MCF 10A (cell line): ENCODE measurements around the gene RORC. TPM values are rescaled to one million over a fixed set of nuclear protein-coding genes. Genes with fewer than 3 reads are reported as not detected.
"Not testable (repeated sequence)": the region's sequence is repeated elsewhere in the genome, so short reads cannot be mapped to it uniquely, and the experiment has no call there.

Experiments used
- BruUV-seq: library from RNA; stranded (reverse); fragments of 400-500 nt; replicated peaks from 2 replicates; lab custom pipeline; 2021; lab: Mats Ljungman, UMichigan
- CTCF ChIA-PET: fragments of 300-600 bp; sonication (Branson Sonifier 250); formaldehyde crosslinking; extraction: SDS; loops from one replicate; lab custom pipeline; 2021; ENCODE audit warnings: antibody characterized with exemption, inconsistent platforms; lab: Yijun Ruan, JAX
- POLR2A ChIA-PET: fragments of 300-600, 350-650 bp; sonication (Branson Sonifier 250); formaldehyde crosslinking; extraction: SDS; loops from one replicate; lab custom pipeline; 2020; ENCODE audit warnings: antibody characterized with exemption, inconsistent platforms; lab: Yijun Ruan, JAX
- DNase-seq: peaks from one replicate; pipeline ENCODE4 v3.0.0-alpha.2; 2018; ENCODE audit not compliant: unreplicated experiment
- H3K27ac Mint-ChIP-seq: one replicate; pipeline ENCODE4 v1.8.0; 2022; ENCODE audit warnings: mild to moderate bottlenecking, low read depth, mixed read lengths; ENCODE audit not compliant: unreplicated experiment
- H3K27me3 Mint-ChIP-seq: one replicate; pipeline ENCODE4 v1.8.0; 2022; ENCODE audit warnings: mixed read lengths; ENCODE audit not compliant: insufficient read depth, unreplicated experiment
- H3K36me3 Mint-ChIP-seq: one replicate; pipeline ENCODE4 v1.8.0; 2022; ENCODE audit warnings: mild to moderate bottlenecking, moderate library complexity, mixed read lengths; ENCODE audit not compliant: insufficient read depth, unreplicated experiment
- H3K4me1 Mint-ChIP-seq: one replicate; pipeline ENCODE4 v1.8.0; 2022; ENCODE audit warnings: mixed read lengths; ENCODE audit not compliant: insufficient read depth, unreplicated experiment
- H3K4me3 Mint-ChIP-seq: one replicate; pipeline ENCODE4 v1.8.0; 2022; ENCODE audit warnings: mild to moderate bottlenecking, moderate library complexity, mixed read lengths; ENCODE audit not compliant: unreplicated experiment
- H3K9me3 Mint-ChIP-seq: one replicate; pipeline ENCODE4 v1.8.0; 2022; ENCODE audit warnings: mixed read lengths; ENCODE audit not compliant: unreplicated experiment
- intact Hi-C: fragments of 100-400 bp; cut with micrococcal nuclease; formaldehyde crosslinking; loops from 2 replicates; pipeline ENCODE4 v1.14.1; 2022
- total RNA-seq: library from RNA; stranded (reverse); gene quantifications from 2 replicates; pipeline ENCODE4 v1.2.3, GENCODE V29; 2022
- TF ChIP-seq, protein P1 (sequence below): fragments of 200-600 bp; IDR thresholded peaks from one replicate; pipeline ENCODE4 v1.8.0; 2022; ENCODE audit warnings: antibody characterized with exemption, mild to moderate bottlenecking; ENCODE audit not compliant: unreplicated experiment

RORC gene
- total RNA-seq, 1 experiment from 2014 or later: 0.40 TPM

DNA sequence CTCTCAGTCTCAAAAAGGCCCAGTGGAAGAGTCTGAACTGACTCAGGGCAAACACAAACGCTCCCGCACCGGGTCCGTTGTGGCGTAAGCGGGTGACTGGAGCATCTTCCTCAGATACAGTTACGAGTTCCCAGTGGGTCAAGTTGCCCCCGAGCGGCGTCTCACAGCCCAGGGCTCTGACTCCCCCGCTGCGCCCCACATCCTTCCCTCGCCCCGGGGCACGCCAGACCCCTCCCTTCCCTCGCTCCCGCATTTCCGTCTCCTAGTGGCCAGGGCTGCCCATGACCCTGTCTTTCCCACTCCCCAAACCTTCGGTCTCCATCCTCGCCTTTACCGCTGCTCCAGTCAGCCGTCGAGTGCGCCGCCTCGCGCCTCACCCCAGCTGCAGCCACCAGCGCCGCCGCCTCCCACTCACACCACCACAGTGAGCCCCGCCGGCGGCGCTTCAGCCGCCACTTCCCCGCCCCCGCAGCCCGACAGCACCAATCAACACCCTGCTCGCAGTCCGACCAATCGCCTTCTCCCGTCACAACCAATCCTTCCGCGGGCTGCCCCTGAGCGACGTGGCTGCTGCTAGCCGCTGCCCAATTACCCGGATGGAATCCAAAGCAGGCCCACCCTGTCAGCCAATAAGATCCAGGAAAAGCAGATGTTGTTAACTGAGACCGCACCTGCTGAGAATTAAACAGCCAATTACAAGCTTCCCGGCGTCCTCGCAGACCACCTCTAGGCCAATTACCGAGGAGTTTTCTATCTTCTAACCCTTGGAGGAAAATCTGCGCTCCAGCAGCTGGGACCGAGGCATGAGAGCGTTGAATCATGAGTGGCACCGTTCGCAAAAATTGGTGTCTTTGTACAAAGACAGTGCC lies 41.3 kb downstream of the RORC start, which contains the start of gene TDRKH:
TDRKH (minus strand) TSS at position 430 of the 869 bp plus-strand sequence. CDS start 7,478 bp downstream, outside the sequence.
- DNase-seq: peak; percentile 100
- H3K36me3 Mint-ChIP-seq: peaks cover 6% of the 10 kb centered on the region
- TSS peak; percentile 57 for BruUV-seq
- POLR2A ChIA-PET: interaction anchor here (0.6 to 3.8 kb wide), 22 partner anchors 8 to 530 kb away, joined by 3 to 17 read pairs (median 4); partner anchors contain the start of genes LINGO4, MRPL9, S100A10 and SELENBP1
- CTCF ChIA-PET: interaction anchor here (0.6 to 2.8 kb wide), 11 partner anchors 10 to 449 kb away, joined by 3 to 7 read pairs (median 3); no protein-coding TSS in a partner anchor
- no peaks in the 10 kb centered on the region for H3K27me3 Mint-ChIP-seq
- TF ChIP-seq, protein P1, sequence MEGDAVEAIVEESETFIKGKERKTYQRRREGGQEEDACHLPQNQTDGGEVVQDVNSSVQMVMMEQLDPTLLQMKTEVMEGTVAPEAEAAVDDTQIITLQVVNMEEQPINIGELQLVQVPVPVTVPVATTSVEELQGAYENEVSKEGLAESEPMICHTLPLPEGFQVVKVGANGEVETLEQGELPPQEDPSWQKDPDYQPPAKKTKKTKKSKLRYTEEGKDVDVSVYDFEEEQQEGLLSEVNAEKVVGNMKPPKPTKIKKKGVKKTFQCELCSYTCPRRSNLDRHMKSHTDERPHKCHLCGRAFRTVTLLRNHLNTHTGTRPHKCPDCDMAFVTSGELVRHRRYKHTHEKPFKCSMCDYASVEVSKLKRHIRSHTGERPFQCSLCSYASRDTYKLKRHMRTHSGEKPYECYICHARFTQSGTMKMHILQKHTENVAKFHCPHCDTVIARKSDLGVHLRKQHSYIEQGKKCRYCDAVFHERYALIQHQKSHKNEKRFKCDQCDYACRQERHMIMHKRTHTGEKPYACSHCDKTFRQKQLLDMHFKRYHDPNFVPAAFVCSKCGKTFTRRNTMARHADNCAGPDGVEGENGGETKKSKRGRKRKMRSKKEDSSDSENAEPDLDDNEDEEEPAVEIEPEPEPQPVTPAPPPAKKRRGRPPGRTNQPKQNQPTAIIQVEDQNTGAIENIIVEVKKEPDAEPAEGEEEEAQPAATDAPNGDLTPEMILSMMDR: peak; percentile 26
- peaks cover 9% of the 10 kb centered on the region for H3K4me1 Mint-ChIP-seq
- peak within 1 kb of the TSS; percentile 83 for H3K4me3 Mint-ChIP-seq
- intact Hi-C loops: loop anchor here (1.0 to 5.0 kb wide), 2 partner anchors 27 to 47 kb away; partner anchors contain the start of genes C2CD4D and MRPL9
- no peaks in the 10 kb centered on the region for H3K9me3 Mint-ChIP-seq
- peak within 1 kb of the TSS; percentile 47 for H3K27ac Mint-ChIP-seq

DNA sequence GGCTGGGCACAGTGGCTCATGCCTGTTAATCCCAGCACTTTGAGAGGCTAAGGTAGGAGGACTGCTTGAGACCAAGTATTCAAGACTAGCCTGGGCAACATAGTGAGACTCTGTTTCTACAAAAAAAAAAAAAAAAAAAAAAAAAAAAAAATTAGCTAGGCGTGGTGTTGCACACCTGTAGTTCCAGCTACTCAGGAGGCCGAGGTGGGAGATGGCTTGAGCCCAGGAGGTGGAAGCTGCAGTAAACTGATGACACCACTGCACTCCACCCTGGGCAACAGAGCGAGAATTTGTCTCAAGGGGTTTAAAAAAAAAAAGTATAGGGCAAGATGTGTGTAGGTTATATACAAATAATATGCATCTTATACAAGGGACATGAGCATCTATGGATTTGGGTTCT lies 43.9 kb downstream of the RORC start:
- Mint-ChIP-seq H3K27me3 (no peaks in the 10 kb centered on the region), H3K9me3 (no peaks in the 10 kb centered on the region)
- no TSS peak for BruUV-seq

DNA sequence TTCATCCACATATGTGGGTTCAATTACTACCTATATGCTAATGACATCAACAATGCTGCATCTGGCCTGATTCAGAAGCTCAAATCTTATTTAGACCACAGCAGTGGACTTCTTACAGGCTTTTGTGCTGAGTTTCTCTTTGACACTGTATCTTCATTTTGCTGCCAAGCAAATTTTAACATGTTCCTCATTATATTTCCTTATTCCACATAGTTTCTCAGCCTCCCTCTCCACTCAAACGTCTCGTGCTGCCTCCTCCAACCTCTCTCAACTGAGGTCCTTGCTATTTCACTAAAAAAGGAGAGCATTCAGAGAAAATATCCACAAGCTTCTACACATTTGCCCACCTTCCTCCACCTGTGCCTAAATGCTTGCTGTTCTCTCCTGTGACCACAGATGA lies 47.8 kb downstream of the RORC start:
- no TSS peak for BruUV-seq
- POLR2A ChIA-PET: interaction anchor here (0.6 kb wide), 1 partner anchor 14 kb away, joined by 3 read pairs; no protein-coding TSS in a partner anchor
- no peaks in the 10 kb centered on the region for H3K27me3 Mint-ChIP-seq
- no peak overlapping the region for H3K4me3 Mint-ChIP-seq
- no peaks in the 10 kb centered on the region for H3K9me3 Mint-ChIP-seq
- intact Hi-C loops: no loop called here
- TF ChIP-seq, protein P1: no peak
- H3K36me3 Mint-ChIP-seq: no peaks in the 10 kb centered on the region
- no peak for DNase-seq
- no peaks in the 10 kb centered on the region for H3K4me1 Mint-ChIP-seq
- no peak overlapping the region for H3K27ac Mint-ChIP-seq
- CTCF ChIA-PET: interaction anchor here (0.5 kb wide), 1 partner anchor 124 kb away, joined by 3 read pairs; no protein-coding TSS in a partner anchor

More for the DNA sequence above, 43.9 kb downstream of the RORC start:
- POLR2A ChIA-PET: interaction anchor here (0.7 to 3.8 kb wide), 4 partner anchors 11 to 34 kb away, joined by 3 to 13 read pairs (median 4); no protein-coding TSS in a partner anchor
- Mint-ChIP-seq H3K27ac (no peak overlapping the region), H3K36me3 (peaks cover 6% of the 10 kb centered on the region), H3K4me3 (no peak overlapping the region), H3K4me1 (peaks cover 9% of the 10 kb centered on the region)
- CTCF ChIA-PET: interaction anchor here (0.6 to 2.8 kb wide), 5 partner anchors 8 to 653 kb away, joined by 3 to 7 read pairs (median 4); no protein-coding TSS in a partner anchor
- intact Hi-C loops: no loop called here
- DNase-seq: no peak
- TF ChIP-seq, protein P1: no peak

DNA sequence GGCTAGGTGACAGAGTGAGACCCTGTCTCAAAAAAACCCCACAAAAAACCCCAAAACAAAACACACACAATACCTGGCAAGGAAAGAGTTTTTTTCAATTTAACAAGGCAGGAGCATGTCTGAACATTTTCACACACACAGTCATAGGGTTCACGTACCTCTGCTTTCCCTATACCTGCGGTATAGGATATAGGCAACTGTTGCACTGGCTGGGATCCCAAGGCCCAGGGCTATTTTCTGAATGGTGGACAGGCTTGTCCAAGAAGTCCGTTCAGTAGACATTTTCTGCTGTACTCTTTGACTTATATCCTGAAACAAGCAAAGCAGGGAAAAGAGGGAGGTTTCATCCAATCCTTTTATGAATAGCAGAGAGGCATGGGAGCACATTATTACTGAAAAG lies 48.9 kb downstream of the RORC start:
- no peak for DNase-seq
- no peaks in the 10 kb centered on the region for H3K9me3 Mint-ChIP-seq

DNA sequence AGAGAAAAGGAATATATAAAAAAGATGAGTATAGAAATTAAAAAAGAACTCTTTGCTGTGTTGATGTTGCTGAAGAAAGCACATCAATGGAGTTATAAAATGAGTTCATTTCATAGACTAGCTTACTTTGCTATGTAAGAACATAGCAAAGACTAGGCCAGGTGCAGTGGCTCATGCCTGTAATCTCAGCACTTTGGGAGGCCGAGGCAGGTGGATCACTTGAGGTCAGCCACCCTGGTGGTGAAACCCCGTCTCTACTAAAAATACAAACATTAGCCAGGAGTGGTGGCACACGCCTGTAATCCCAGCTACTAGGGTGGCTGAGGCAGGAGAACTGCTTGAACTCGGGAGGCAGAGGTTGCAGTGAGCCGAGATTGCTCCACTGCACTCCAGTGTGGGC lies 49.6 kb downstream of the RORC start:
- H3K4me1 Mint-ChIP-seq, H3K27me3 Mint-ChIP-seq, intact Hi-C loops, H3K4me3 Mint-ChIP-seq, H3K27ac Mint-ChIP-seq, H3K36me3 Mint-ChIP-seq, DNase-seq, H3K9me3 Mint-ChIP-seq, CTCF ChIA-PET, BruUV-seq: not testable (repeated sequence)
- POLR2A ChIA-PET: interaction anchor here (0.6 to 0.7 kb wide), 3 partner anchors 9 to 1494 kb away, joined by 3 to 4 read pairs (median 3); no protein-coding TSS in a partner anchor

More for the DNA sequence above, 48.9 kb downstream of the RORC start:
- Mint-ChIP-seq H3K27ac (no peak overlapping the region), H3K36me3 (no peaks in the 10 kb centered on the region), H3K4me1 (no peaks in the 10 kb centered on the region), H3K27me3 (no peaks in the 10 kb centered on the region), H3K4me3 (no peak overlapping the region)
- intact Hi-C loops: no loop called here
- CTCF ChIA-PET: interaction anchor here (0.7 to 1.0 kb wide), 2 partner anchors 54 to 159 kb away, joined by 3 read pairs; no protein-coding TSS in a partner anchor
- POLR2A ChIA-PET: interaction anchor here (0.7 kb wide), 1 partner anchor 1494 kb away, joined by 3 read pairs; no protein-coding TSS in a partner anchor
- TF ChIP-seq, protein P1: no peak
- BruUV-seq: no TSS peak
